Measurements from ENCODE around the gene MEX3D.

MEX3D gene

DNA sequence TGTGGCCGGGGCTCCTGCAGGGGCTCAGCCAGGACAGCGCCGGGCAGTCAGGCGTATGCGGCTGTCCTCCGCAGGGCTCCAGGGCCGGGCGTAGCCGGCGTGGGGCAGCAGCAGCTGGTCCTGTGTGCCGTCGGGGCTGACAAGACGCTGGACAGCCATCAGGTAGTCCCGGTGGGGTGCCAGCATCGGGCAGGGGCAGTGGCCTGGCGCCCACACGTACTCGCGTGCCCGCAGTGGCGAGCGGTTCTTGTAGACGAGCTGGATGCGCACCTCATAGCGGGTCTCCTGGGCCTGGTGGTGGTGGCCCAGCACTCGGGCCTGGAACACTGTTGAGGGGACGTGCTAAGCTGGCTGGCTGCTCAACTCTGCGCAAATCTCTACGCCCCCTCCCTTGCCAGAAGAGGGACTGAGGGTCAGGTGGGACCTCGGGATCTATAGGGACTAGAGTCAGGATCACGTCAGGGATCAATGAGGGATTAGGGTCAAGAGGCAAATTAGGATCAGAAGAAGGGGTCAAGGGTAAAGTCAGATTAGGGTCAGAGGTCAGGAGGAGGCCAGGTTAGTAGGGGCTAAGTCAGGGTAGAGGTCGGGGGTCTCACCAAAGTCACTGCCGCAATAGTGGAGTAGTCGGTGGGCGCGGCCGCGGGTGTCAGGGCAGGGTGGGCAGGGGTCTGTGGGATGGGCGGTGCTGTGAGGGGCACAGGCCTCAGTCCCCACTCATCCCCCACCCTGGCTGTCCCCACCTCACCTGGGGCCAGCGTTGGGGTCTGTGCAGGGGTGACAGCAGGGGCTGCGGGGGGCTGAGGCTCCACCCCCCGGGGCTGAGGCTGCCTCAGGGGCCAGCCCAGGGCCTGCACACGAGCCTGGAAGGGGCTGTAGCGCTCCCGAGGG, 61.9 kb downstream of the MEX3D start:
- in situ Hi-C loops (cut with HindIII; ENCODE audit: low sequenced_read_pairs), result no loop called here
- no peak for DNase-seq (ENCODE audit: low read depth)
- H3K4me3 ChIP-seq (ENCODE audit: low read depth, low read length), result no peak overlapping the region
- TF ChIP-seq, protein P1, sequence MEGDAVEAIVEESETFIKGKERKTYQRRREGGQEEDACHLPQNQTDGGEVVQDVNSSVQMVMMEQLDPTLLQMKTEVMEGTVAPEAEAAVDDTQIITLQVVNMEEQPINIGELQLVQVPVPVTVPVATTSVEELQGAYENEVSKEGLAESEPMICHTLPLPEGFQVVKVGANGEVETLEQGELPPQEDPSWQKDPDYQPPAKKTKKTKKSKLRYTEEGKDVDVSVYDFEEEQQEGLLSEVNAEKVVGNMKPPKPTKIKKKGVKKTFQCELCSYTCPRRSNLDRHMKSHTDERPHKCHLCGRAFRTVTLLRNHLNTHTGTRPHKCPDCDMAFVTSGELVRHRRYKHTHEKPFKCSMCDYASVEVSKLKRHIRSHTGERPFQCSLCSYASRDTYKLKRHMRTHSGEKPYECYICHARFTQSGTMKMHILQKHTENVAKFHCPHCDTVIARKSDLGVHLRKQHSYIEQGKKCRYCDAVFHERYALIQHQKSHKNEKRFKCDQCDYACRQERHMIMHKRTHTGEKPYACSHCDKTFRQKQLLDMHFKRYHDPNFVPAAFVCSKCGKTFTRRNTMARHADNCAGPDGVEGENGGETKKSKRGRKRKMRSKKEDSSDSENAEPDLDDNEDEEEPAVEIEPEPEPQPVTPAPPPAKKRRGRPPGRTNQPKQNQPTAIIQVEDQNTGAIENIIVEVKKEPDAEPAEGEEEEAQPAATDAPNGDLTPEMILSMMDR (IDR thresholded peaks at IDR 0.05; ENCODE audit: low read depth, low read length, missing control alignments), result no peak

DNA sequence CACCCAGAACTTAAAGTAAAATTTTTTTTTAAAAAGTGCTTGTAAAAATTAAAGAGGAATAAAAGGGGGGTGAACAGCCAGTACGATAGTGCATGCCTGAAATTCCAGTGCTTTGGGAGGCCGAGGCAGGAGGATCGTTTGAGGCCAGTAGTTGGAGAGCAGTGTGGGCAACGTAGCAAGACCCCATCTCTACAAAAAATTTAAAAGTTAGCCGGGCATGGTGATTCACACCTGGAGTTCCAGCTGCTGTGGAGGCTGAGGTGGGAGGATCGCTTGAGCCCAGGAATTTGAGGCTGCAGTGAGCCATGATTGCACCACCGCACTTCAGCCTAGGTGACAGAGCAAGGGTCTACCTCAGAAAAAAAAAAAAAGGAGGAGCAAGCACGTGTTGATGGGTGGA, 63.1 kb downstream of the MEX3D start:
- in situ Hi-C loops (cut with HindIII; ENCODE audit: low sequenced_read_pairs), result no loop called here
- TF ChIP-seq, protein P1 (IDR thresholded peaks at IDR 0.05; ENCODE audit: low read depth, low read length, missing control alignments), result no peak

More for the DNA sequence above, 63.1 kb downstream of the MEX3D start:
- no peak for DNase-seq (ENCODE audit: low read depth)
- H3K4me3 ChIP-seq (ENCODE audit: low read depth, low read length), result no peak overlapping the region
